ENCODE results near the gene TTBK2.
"Not testable (repeated sequence)": the region's sequence is repeated elsewhere in the genome, so short reads cannot be mapped to it uniquely, and the experiment has no call there.

TTBK2 gene

DNA sequence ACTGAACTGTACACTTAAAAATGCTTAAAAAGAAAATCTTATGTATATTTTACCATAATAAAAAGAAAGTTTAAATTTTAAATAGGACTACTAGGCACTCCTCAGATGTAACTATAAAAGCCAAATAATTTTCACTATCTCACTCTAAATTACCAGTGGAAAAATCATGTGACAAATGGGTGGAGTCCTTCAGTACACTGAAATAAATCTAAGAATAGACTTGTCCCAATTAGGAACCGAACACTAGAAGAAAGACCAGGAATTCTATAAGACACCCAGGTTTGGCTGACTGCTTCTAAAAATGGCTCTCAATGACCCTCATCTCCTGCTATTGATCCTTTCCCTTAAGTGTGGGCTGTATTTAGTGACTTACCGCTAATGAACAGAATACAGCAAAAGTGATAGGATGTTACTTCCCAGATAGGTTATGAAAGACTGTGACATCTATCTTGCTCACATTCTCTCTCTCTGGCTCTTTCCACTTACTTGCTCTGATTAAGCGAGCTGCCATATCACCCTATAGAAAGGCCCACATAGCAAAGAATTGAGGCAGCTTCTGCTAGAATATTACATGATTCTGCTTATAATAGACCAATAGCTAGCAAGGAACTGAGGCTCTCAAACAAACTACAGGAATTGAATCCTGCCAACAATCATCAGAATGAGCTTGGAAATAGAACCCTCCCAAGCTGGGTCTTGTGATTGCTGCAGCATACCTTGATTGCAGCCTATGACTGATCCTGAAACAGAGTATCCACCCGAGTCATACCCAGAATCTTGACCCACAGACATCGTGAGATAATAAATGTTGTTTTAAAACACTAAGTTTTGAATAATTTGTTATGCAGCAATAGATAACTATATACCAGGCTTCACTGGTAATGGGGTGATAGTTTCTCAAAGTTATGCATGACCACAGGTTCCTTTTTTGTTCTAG, 16.9 kb downstream of the TTBK2 start:
- no peak for DNase-seq

DNA sequence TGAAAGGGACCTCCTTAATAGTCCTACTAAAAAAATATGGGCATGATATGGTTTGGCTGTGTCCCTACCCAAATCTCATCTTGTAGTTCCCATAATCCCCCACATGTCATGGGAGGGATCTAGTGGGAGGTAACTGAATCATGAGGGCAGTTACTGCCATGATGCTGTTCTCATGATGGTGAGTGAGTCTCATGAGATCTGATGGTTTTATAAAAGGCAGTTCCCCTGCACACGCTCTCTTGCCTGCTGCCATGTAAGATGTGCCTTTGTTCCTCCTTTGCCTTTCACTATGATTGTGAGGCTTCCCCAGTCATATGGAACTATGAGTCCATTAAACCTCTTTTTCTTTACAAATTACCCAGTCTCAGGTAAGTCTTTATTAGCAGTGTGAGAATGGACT, 26.7 kb downstream of the TTBK2 start:
- DNase-seq = not testable (repeated sequence)

DNA sequence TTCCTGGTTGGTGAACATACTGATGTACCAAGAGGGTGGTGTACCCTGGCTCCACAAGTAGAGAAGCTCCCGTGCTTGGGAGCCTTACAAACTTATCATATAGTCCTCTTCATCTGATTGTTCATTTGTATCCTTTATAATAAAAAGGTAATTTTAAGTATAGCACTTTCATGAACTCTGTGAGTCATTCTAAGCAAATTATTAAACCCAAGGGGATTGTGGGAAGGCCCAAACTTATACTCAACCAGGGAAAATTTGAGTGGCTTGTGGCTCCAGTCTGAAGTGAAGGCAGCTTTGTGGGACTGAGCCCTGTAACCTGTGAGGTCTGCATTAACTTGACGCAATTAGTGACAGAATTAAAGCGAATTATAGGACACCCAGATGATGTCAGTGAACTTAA, 29.0 kb downstream of the TTBK2 start:
- no peak for DNase-seq

DNA sequence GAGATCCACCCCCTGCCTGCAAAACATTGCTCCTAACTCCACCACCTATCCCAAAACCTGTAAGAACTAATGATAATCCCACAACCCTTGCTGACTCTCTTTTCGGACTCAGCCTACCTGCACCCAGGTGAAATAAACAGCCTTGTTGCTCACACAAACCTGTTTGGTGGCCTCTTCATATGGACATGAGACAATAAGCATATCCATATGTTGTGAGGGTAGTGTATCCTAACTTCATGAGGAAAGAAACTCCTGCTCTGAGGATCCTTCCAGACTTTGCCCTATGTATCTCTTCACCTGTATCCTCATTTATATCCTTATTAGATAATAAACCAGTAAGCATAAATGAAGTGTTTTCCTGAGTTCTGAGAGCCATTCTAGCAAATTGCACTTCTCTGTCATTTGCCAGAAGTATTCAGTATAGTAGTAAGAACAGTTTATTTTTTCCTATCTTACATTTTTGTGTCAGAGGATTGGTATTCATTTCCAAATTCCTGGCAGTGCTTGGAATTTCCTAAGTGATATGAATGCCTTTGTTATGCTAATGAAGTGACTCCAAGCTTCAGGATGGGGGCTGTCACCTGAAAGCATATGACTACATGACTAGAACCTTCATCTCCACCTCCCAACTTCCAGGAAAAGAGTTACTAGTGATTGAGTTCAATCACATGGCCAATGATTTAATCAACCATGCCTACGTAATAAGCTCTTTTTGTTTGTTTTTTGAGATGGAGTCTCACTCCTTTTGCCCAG, 30.2 kb downstream of the TTBK2 start:
- no peak for DNase-seq

DNA sequence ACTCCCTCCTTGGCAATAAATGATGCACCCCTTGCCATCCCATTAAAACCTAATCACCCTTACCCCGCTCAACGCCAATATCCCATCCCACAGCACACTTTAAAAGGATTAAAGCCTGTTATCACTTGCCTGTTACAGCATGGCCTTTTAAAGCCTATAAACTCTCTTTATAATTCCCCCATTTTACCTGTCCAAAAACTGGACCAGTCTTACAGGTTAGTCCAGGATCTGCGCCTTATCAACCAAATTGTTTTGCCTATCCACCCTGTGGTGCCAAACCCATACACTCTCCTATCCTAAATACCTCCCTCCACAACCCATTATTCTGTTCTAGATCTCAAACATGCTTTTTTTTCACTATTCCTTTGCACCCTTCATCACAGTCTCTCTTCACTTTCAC, 33.2 kb downstream of the TTBK2 start:
- not testable (repeated sequence) for DNase-seq

DNA sequence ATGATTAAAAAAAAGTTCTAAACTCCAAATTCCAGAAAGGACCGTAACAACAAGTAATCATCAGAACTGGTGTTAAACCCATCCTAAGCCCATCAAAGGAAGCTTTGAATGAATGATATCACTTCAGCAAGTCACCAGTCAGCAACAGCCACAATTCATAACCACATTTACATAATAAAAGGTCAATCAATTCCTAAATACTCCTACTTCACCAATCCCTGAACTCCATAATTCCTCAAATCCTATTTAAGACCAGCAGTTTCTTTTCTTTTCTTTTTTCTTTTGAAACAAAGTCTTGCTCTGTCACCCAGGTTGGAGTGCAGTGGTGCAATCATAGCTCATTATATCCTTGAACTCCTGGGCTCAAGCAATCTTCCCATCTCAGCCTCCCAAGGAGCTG, 40.5 kb downstream of the TTBK2 start:
- DNase-seq = no peak

DNA sequence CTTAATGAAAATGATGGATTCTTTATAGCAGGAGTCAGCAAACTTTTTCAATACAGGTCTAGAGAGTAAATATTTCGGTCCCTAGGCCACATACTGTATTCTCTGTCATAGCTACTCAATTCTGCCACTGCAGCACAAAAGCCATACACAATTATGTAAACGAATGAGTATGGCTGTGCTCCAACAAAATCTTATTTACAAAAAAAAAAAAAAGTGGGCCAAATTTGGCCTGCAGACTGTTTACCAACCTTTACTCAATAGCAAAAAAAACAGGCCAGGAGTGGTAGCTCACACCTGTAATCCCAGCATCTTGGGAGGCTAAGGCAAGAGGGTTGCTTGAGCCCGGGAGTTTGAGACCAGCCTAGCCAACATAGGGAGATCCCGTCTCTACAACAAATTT, 41.1 kb downstream of the TTBK2 start:
- no peak for DNase-seq

DNA sequence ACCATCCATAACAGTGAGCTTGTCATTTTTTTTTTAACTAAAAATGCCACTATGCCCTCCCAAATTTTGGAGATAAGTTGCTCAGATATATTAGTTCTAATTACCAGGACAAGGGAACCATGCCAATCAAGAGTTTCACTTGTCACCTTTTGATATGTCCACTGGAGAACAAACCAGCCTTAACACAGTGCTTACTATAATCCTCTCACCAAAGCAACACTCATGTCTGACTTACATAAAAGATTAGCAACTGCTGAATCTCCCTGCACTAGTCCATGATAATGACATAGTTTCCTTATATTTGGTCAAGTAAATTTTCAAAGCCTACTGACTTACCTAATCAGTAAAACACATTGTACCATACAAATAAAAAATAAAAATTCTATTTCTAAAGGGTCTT, 44.4 kb downstream of the TTBK2 start:
- no peak for DNase-seq

DNA sequence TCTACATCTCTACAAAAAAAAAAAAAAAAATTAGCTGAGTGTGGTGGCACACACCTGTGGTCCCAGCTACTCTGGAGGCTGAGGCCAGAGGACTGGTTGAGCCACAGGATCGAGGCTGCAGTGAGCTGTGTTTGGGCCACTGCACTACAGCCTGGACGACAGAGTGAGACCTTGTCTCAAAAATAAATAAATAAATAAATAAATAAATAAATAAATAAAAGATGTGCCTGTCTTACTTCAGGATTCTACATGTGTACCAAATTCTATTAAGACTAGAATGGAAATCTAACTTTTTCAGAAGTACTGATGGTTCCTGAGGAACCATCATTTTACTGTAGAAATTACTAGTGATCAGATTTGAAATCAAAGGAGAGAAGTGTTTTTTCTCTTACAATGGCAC, 51.9 kb downstream of the TTBK2 start:
- DNase-seq = no peak

DNA sequence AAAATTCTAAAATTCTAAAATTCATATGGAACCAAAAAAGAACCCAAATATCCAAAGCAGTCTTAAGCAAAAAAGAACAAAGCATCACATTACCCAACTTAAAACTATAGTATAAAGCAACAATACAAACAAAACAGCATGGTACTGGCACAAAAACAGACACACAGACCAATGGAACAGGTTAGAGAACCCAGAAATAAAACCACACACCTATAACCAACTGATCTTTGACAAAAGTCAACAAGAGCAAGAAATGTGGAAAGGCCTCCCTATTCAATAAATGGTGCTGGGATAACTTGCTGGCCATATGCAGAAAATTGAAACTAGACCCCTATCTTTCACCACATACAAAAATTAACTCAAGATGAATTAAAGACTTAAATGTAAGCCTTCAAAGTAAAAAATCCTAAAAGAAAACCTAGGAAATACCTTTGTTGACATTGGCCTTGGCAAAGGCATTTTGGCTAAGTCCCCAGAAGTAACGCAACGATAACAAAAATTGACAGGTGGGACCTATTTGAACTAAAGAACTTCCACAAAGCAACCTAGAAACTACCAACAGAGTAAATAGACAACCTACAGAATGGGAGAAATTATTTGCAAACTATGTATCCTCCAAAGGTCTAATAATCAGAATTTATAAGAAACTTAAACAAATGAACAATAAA, 56.9 kb downstream of the TTBK2 start:
- no peak for DNase-seq

DNA sequence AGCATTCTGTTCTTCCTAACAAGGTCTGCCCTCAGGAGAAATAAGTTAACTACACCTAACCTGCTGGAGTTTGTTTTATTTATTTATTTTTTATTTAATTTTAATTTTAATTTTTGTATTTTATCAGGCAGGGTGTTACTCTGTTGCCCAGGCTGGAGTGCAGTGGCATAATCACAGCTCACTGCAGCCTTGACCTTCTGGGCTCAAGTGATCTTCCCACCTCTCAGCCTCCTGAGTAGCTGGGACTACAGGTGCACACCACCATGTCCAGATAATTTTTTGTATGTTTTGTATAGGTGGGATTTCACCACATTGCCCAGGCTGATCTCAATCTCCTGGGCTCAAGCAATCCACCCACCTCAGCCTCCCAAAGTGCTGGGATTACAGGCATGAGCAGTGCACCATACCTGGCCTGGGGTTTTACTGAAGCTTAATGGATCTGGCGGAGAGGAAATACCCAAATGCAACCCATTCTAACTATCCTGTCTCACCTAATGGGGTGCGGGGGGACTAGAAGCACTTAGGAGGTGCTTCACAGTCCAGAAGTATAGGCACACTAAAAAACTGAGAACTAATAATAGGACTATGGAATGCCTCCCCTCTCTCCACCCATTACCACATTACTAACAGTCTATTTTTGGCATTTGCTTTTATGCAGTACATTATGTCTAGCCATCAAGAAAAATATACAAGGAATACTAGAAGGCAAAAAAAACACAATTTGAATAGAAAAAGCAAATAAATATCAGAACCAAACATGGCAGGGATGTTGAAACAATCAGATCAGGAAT, 61.4 kb downstream of the TTBK2 start:
- no peak for DNase-seq

DNA sequence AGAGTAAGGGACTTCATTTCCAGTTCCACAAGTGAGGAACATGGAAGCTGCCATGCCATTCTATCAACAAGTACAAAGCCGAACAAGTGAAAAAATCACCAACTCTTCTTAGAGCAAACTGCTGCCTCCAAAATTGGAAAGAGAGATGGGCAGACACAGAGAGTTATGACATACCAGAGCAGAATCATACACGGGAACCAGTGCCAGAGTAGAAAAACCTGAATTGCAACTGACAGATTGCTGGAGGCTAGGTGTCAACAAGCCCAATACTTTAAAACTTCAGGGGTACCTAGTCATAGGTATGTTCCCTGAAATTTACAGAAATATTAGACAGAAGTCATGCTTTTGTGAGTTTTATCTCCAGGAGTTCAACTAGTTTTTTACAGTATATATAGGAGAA, 62.0 kb downstream of the TTBK2 start:
- no peak for DNase-seq

DNA sequence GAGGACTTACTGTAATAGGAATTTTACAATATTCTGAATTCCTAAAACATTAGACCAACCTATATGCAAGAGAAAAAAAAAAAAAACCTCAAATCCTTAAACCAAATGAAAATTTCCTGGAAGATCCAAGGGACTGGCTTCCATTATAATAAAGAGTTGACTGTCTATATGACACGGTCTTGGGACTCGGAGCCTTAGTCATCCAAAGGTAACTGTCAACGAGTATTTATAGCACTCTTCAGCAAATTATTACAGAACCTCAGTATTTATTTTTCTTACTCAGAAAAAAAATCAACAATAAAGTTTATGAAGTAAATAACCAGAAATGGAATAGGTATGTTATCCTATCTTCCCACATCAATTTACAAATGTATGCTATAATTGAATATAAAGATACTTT, 66.0 kb downstream of the TTBK2 start:
- no peak for DNase-seq

DNA sequence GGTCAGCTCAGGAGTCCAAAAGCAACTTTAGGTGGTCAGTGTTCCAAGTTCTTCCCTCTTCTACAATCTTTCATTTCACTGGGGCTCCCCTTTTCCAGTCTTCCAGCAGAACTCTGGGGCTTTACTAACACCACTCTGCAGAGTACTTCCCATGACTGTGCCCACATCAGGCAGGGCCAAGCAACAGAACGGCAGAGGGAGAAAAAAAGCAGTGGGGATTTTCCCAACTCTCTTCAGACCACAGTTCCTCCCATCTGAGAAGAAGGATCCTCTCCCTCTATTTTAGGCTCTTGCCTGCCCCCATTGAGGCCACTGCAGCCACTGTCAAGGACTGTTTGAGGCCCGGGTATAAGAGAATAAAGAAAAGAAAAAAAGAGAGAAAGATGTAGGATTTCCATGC, 70.7 kb downstream of the TTBK2 start:
- DNase-seq = no peak

DNA sequence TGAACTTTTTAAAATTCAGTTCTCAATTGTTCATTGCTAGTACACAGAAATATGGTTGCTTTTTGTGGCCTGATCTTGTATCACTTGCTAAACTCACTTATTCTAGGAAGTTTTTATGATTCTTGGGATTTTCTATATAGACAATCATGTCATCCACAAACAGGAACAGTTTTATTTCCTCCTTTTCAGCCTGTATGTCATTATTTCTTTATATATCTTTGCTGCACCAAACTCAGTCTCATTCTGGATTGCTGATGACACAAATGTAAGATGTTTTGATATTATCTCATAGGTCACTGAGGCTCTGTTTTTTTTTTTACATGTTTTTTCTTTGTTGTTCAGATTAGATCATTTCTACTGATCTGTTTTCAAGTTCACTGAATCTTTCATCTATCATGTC, 71.7 kb downstream of the TTBK2 start:
- no peak for DNase-seq

DNA sequence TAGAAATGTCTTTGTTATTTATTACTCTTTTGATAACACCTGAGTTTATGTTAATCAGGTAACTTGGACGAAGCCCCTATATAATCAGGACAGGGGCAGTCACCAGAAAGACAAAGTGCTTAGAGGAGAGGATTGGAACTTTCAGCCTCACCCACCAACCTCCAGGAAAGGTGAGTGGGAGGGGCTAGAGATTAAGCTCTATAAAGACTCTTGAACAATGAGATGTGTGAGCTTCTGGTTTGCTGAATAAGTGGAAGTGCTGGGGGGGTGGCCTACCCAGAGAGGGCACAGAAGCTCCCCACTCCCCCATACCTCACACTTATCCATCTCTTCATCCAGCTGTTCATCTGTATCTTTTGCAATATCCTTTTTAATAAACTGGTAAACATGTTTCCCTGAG, 73.9 kb downstream of the TTBK2 start:
- DNase-seq = no peak

DNA sequence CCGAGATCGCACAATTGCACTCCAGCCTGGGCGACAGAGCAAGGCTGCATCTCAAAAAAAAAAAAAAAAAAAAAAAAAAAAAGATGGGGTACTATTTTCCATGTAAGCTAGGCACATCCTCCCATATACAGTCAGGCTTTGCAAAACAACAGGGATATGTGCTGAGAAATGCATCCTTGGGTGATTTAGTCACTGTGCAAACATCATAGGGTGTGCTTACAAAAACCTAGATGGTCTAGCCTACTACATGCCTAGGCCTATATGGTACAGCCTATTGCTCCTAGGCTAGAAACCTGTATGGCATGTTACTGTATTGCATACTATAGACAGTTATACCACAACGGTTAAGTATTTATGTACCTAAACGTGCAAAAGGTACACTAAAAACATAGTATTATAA, 75.0 kb downstream of the TTBK2 start:
- DNase-seq = no peak

DNA sequence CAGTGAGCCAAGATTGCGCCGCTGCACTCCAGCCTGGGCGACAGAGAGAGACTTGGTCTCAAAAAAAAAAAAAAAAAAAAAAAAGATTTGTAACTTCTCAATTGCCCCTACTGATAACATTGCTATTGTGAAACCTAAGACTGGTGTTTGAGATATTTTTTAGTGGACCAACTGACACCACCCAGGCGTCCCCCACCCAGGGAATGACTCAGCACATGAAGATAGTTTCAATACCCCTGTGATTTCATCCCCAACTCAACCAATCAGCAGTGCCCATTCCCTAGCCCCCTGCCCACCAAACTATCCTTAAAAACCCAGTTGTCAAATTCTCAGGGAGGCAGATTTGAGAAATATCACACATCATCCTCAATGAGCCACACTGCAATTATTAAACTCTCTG, 76.9 kb downstream of the TTBK2 start:
- DNase-seq = no peak

DNA sequence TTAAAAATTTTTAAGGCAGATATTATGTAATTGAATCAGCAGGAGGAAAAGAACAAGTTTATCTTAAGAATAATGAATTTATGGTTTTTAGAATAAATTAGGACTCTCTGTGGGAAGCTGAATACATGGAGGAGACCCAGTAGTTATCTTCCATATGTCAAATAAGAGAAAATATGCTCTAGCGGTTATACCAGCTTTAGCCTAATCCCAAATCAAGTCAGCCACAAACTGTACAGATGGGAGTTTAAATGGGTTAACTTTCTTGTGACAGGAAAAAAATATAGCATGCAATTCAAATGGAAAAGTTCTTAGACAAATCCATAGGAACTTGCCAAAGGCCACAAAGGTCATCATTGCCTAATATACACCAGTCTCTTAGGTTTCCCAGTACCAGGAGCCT, 84.3 kb downstream of the TTBK2 start:
- no peak for DNase-seq

DNA sequence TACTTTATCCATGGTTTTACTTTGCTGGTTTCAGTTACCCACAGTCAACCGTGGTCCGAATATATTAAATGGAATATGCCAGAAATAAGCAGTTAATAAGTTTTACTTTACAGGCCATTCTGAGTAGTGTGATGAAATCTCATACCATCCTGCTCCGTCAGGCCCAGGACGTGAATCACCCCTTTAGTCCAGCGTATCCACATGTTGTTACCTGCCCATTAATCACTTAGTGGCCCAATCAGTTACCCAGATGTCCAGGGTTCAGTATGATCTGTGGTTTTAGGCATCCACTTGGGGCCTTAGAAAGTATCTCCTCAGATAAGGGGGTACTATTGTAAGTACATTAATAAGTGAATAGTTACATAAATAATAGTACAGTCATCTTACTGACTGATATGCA, 88.0 kb downstream of the TTBK2 start:
- no peak for DNase-seq

DNA sequence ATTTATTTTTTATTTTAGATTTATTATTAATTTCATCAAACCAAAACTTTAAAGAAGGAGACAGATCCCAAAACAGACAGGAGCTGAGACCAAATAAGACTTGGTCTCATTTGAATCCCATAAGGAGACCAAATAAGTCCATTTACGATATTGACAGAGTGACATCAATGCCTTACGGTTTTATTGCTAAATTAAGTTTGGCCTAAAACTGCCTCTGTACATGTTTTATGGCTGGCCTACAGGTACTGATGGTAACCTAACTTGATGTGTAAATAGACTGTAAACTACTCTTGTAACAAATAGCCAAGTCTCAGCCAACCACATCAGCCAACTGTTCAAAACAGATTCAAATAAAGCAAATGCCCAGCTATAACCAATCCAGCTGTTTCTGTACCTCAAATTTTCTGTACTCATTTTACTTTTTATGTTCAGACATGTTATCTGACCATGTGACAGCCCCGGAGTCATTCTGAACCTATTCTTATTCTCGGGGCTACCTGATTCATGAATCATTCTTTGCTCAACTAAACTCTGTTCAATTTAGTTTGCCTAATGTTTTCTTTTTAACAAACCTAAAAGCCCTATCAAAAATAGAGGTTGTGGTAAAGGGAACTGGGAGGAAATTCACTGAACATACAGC, 94.2 kb downstream of the TTBK2 start:
- DNase-seq = no peak

DNA sequence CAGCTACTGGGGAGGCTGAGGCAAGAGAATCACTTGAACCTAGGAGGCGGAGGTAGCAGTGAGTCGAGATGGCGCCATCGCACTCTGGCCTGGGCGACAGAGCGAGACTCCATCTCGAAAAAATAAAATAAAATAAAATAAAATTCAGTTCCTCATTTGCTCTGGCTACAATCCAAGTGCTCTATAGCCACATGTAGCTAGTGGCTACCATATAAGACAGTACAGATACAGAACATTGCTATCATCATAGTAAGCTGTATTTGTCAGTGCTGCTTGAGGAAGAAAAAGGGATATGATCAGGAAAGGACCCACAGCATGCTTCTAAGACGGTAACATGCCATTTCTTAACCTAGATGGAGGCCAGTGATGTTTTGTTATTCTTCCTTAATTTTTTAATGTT, 95.0 kb downstream of the TTBK2 start:
- DNase-seq = no peak
